OCI-LY3 (cell line): ENCODE data around the gene MED10.

Experiments used
- H2AFZ ChIP-seq: fragments of 200-600, 300-600 bp; shearing (Covaris generic); 2 replicates; pipeline ENCODE4 v1.6.0; 2014; ENCODE audit warnings: antibody characterized with exemption, low read depth, low read length
- H3K27ac ChIP-seq: fragments of 200-600, 300-600 bp; sonication (generic); 2 replicates; pipeline ENCODE4 v1.5.1; 2014; ENCODE audit warnings: mild to moderate bottlenecking, low read length, moderate library complexity, mixed read lengths
- H3K27me3 ChIP-seq: fragments of 200-600, 300-600 bp; sonication (generic); 2 replicates; pipeline ENCODE4 v1.6.1; 2014; ENCODE audit warnings: low read depth, low read length, mixed read lengths
- H3K36me3 ChIP-seq: fragments of 200-600, 300-600 bp; sonication (generic); replicated peaks from 2 replicates; pipeline ENCODE3; 2014; ENCODE audit warnings: low read depth, low read length, mixed read lengths
- H3K4me1 ChIP-seq: fragments of 300-600, 200-600 bp; sonication (generic); 2 replicates; pipeline ENCODE4 v1.6.1; 2014; ENCODE audit warnings: low read length, mixed read lengths
- H3K4me2 ChIP-seq: fragments of 200-600, 300-600 bp; sonication (generic); 2 replicates; pipeline ENCODE4 v1.6.1; 2014; ENCODE audit warnings: low read length, mixed read lengths
- H3K4me3 ChIP-seq: fragments of 300-600, 200-600 bp; sonication (generic); 2 replicates; pipeline ENCODE4 v1.5.1; 2014; ENCODE audit warnings: antibody characterized with exemption, mild to moderate bottlenecking, low read length, moderate library complexity
- H3K79me2 ChIP-seq: fragments of 300-600, 200-600 bp; shearing (Covaris generic); 2 replicates; pipeline ENCODE4 v1.6.1; 2014; ENCODE audit warnings: mild to moderate bottlenecking, low read length, mixed read lengths
- H3K9ac ChIP-seq: fragments of 300-600, 200-600 bp; shearing (Covaris generic); 2 replicates; pipeline ENCODE4 v1.6.0; 2014; ENCODE audit warnings: mild to moderate bottlenecking, low read length, moderate library complexity
- H3K9me3 ChIP-seq: fragments of 200-600, 300-600 bp; shearing (Covaris generic); 2 replicates; pipeline ENCODE4 v1.6.1; 2014; ENCODE audit warnings: low read length, mixed read lengths; ENCODE audit not compliant: insufficient read depth
- H4K20me1 ChIP-seq: fragments of 200-600, 300-600 bp; sonication (generic); 2 replicates; pipeline ENCODE4 v1.6.1; 2016; ENCODE audit warnings: low read length, mixed read lengths; ENCODE audit not compliant: insufficient read depth
- CTCF ChIP-seq: fragments of 200-600, 300-600 bp; sonication (generic); IDR thresholded peaks from 2 replicates; pipeline ENCODE4 v1.5.1; 2014; ENCODE audit warnings: antibody characterized with exemption, low read length, low read depth
- EZH2phosphoT487 ChIP-seq: fragments of 200-600 bp; shearing (Covaris generic); IDR thresholded peaks from 2 replicates; pipeline ENCODE4 v1.6.1; 2018; ENCODE audit warnings: antibody characterized with exemption, mixed run types, low read depth

The MED10 gene

GRCh38 chr5:6377905-6378765, at the start of gene MED10:
Gene MED10, minus strand, starts transcription at chr5:6378547. Its CDS starts 64 bp downstream, at chr5:6378483.
- Histone ChIP-seq H3K9me3 (no peaks in the 10 kb centered on the region), H2AFZ (peak within 1 kb of the TSS; percentile 87), H3K79me2 (peaks cover 31% of the 10 kb centered on the region), H3K27me3 (no peaks in the 10 kb centered on the region), H3K4me1 (peaks cover 12% of the 10 kb centered on the region), H3K4me3 (peak within 1 kb of the TSS; percentile 100), H4K20me1 (no peaks in the 10 kb centered on the region), H3K27ac (peak within 1 kb of the TSS; percentile 53), H3K4me2 (peak within 1 kb of the TSS; percentile 98), H3K9ac (peak within 1 kb of the TSS; percentile 96), H3K36me3 (peaks cover 16% of the 10 kb centered on the region)
- no peak for TF ChIP-seq CTCF
- TF ChIP-seq EZH2phosphoT487 = no peak

- TF ChIP-seq EZH2phosphoT487 (no peak), CTCF (no peak)
- no peaks in the 10 kb centered on the region for H3K4me1 ChIP-seq
- no peak overlapping the region for H3K4me3 ChIP-seq
- no peaks in the 10 kb centered on the region for H3K36me3 ChIP-seq
- H3K9ac ChIP-seq = no peak overlapping the region
- H3K27me3 ChIP-seq = no peaks in the 10 kb centered on the region
- no peak overlapping the region for H3K4me2 ChIP-seq
- no peaks in the 10 kb centered on the region for H3K9me3 ChIP-seq
- no peaks in the 10 kb centered on the region for H4K20me1 ChIP-seq
- no peaks in the 10 kb centered on the region for H3K79me2 ChIP-seq
- H2AFZ ChIP-seq = no peak overlapping the region
- H3K27ac ChIP-seq = no peak overlapping the region
Measured at GRCh38 chr5:6427694-6428093, 49.3 kb upstream of the MED10 start.

GRCh38 chr5:6424700-6425099, 46.4 kb upstream of the MED10 start:
- no peak for TF ChIP-seq CTCF
- no peaks in the 10 kb centered on the region for H4K20me1 ChIP-seq
- no peaks in the 10 kb centered on the region for H3K36me3 ChIP-seq
- no peak overlapping the region for H3K27ac ChIP-seq
- H3K4me3 ChIP-seq = no peak overlapping the region
- no peak overlapping the region for H3K4me2 ChIP-seq
- no peaks in the 10 kb centered on the region for H3K4me1 ChIP-seq
- H3K27me3 ChIP-seq = no peaks in the 10 kb centered on the region
- H3K9ac ChIP-seq = no peak overlapping the region
- no peaks in the 10 kb centered on the region for H3K9me3 ChIP-seq
- no peaks in the 10 kb centered on the region for H3K79me2 ChIP-seq
- H2AFZ ChIP-seq = no peak overlapping the region

- H3K36me3 ChIP-seq = no peaks in the 10 kb centered on the region
- H3K27ac ChIP-seq = no peak overlapping the region
- H3K9me3 ChIP-seq = no peaks in the 10 kb centered on the region
- H3K4me3 ChIP-seq = no peak overlapping the region
- no peak overlapping the region for H3K4me2 ChIP-seq
- H3K79me2 ChIP-seq = no peaks in the 10 kb centered on the region
- no peaks in the 10 kb centered on the region for H3K4me1 ChIP-seq
- no peak overlapping the region for H2AFZ ChIP-seq
- TF ChIP-seq EZH2phosphoT487 = no peak
- no peak for TF ChIP-seq CTCF
- no peak overlapping the region for H3K9ac ChIP-seq
- no peaks in the 10 kb centered on the region for H4K20me1 ChIP-seq
- no peaks in the 10 kb centered on the region for H3K27me3 ChIP-seq
Measured at GRCh38 chr5:6424110-6424659, 45.8 kb upstream of the MED10 start.
